ENCODE data around the gene HOPX. TPM values are rescaled to one million over a fixed set of nuclear protein-coding genes. Genes with fewer than 3 reads are reported as not detected.

HOPX gene
- total RNA-seq, 1 donor from 2014 or later, result 0.54 TPM

- no peak overlapping the region for H3K27ac Mint-ChIP-seq (ENCODE audit: unreplicated experiment)
- H3K27me3 Mint-ChIP-seq (ENCODE audit: unreplicated experiment), result peaks cover 5% of the 10 kb centered on the region
- peaks cover 4% of the 10 kb centered on the region for H3K36me3 Mint-ChIP-seq (ENCODE audit: unreplicated experiment)
- DNase-seq, result no peak
- peaks cover 32% of the 10 kb centered on the region for H3K4me1 Mint-ChIP-seq (ENCODE audit: low read depth, unreplicated experiment)
- no peaks in the 10 kb centered on the region for H3K9me3 Mint-ChIP-seq (ENCODE audit: unreplicated experiment)
- TF ChIP-seq CTCF (IDR thresholded peaks at IDR 0.05; ENCODE audit: partially characterized antibody, unreplicated experiment), result no peak
- no peak overlapping the region for H3K4me3 Mint-ChIP-seq (ENCODE audit: unreplicated experiment)
Observed at GRCh38 chr4:56684320-56685050, 3.4 kb upstream of the HOPX start.

- TF ChIP-seq CTCF (IDR thresholded peaks at IDR 0.05; ENCODE audit: partially characterized antibody, unreplicated experiment), result no peak
- no peak for DNase-seq
- Mint-ChIP-seq H3K36me3 (ENCODE audit: unreplicated experiment) (peaks cover 4% of the 10 kb centered on the region), H3K27ac (ENCODE audit: unreplicated experiment) (no peak overlapping the region), H3K9me3 (ENCODE audit: unreplicated experiment) (no peaks in the 10 kb centered on the region), H3K4me1 (ENCODE audit: low read depth, unreplicated experiment) (peaks cover 32% of the 10 kb centered on the region), H3K27me3 (ENCODE audit: unreplicated experiment) (peaks cover 5% of the 10 kb centered on the region), H3K4me3 (ENCODE audit: unreplicated experiment) (no peak overlapping the region)
Observed at GRCh38 chr4:56683455-56683854, 2.4 kb upstream of the HOPX start.

- H3K27ac Mint-ChIP-seq (ENCODE audit: unreplicated experiment), result peak overlapping the region; percentile 95
- no peaks in the 10 kb centered on the region for H3K9me3 Mint-ChIP-seq (ENCODE audit: unreplicated experiment)
- no peak for TF ChIP-seq CTCF (IDR thresholded peaks at IDR 0.05; ENCODE audit: partially characterized antibody, unreplicated experiment)
- peaks cover 2% of the 10 kb centered on the region for H3K36me3 Mint-ChIP-seq (ENCODE audit: unreplicated experiment)
- peaks cover 4% of the 10 kb centered on the region for H3K27me3 Mint-ChIP-seq (ENCODE audit: unreplicated experiment)
- peak overlapping the region; percentile 63 for H3K4me3 Mint-ChIP-seq (ENCODE audit: unreplicated experiment)
- peaks cover 30% of the 10 kb centered on the region for H3K4me1 Mint-ChIP-seq (ENCODE audit: low read depth, unreplicated experiment)
- DNase-seq, result no peak
Observed at GRCh38 chr4:56681853-56682525, 893 bp upstream of the HOPX start.

- Mint-ChIP-seq H3K36me3 (ENCODE audit: unreplicated experiment) (no peaks in the 10 kb centered on the region), H3K4me1 (ENCODE audit: low read depth, unreplicated experiment) (peaks cover 28% of the 10 kb centered on the region), H3K27me3 (ENCODE audit: unreplicated experiment) (peaks cover 4% of the 10 kb centered on the region), H3K27ac (ENCODE audit: unreplicated experiment) (no peak overlapping the region), H3K4me3 (ENCODE audit: unreplicated experiment) (no peak overlapping the region), H3K9me3 (ENCODE audit: unreplicated experiment) (no peaks in the 10 kb centered on the region)
- TF ChIP-seq CTCF (IDR thresholded peaks at IDR 0.05; ENCODE audit: partially characterized antibody, unreplicated experiment), result no peak
- no peak for DNase-seq
Observed at GRCh38 chr4:56680266-56680665, 830 bp downstream of the HOPX start.

- Mint-ChIP-seq H3K27ac (ENCODE audit: unreplicated experiment) (no peak overlapping the region), H3K4me3 (ENCODE audit: unreplicated experiment) (no peak overlapping the region), H3K36me3 (ENCODE audit: unreplicated experiment) (no peaks in the 10 kb centered on the region), H3K4me1 (ENCODE audit: low read depth, unreplicated experiment) (peaks cover 19% of the 10 kb centered on the region), H3K27me3 (ENCODE audit: unreplicated experiment) (peaks cover 4% of the 10 kb centered on the region), H3K9me3 (ENCODE audit: unreplicated experiment) (no peaks in the 10 kb centered on the region)
- no peak for DNase-seq
- no peak for TF ChIP-seq CTCF (IDR thresholded peaks at IDR 0.05; ENCODE audit: partially characterized antibody, unreplicated experiment)
Observed at GRCh38 chr4:56677711-56678110, 3.4 kb downstream of the HOPX start.
